Progenitor cell of endocrine pancreas (in vitro differentiated cells): ENCODE results near the gene ST3GAL2. TPM values are rescaled to one million over a fixed set of nuclear protein-coding genes. Genes with fewer than 3 reads are reported as not detected.
"Not testable (repeated sequence)": the region's sequence is repeated elsewhere in the genome, so short reads cannot be mapped to it uniquely, and the experiment has no call there.

Experiments
- DNase-seq: peaks from one replicate; pipeline ENCODE4 v3.0.0; 2021; ENCODE audit warnings: low spot score; ENCODE audit not compliant: unreplicated experiment
- H3K27ac Mint-ChIP-seq: 2 replicates; pipeline ENCODE4 v1.8.0; 2021; ENCODE audit warnings: mild to moderate bottlenecking, moderate library complexity, mixed read lengths
- H3K27me3 Mint-ChIP-seq: 2 replicates; pipeline ENCODE4 v1.8.0; 2021; ENCODE audit warnings: mixed read lengths
- H3K36me3 Mint-ChIP-seq: 2 replicates; pipeline ENCODE4 v1.8.0; 2022; ENCODE audit warnings: mixed read lengths; ENCODE audit not compliant: insufficient read depth
- H3K4me1 Mint-ChIP-seq: 2 replicates; pipeline ENCODE4 v1.8.0; 2021; ENCODE audit warnings: low read depth, mixed read lengths
- H3K4me3 Mint-ChIP-seq: 2 replicates; pipeline ENCODE4 v1.8.0; 2021; ENCODE audit warnings: low read depth, mild to moderate bottlenecking, moderate library complexity, mixed read lengths
- H3K9me3 Mint-ChIP-seq: 2 replicates; pipeline ENCODE4 v1.8.0; 2021; ENCODE audit warnings: low read depth, mixed read lengths
- total RNA-seq: library from RNA; stranded (reverse); gene quantifications from 2 replicates; pipeline ENCODE4 v1.2.1, GENCODE V29; 2021
- TF ChIP-seq, protein P1 (sequence below): fragments of 200-600 bp; sonication (generic); IDR thresholded peaks from one replicate; pipeline ENCODE4 v1.5.0; 2021; ENCODE audit warnings: antibody characterized with exemption, mild to moderate bottlenecking; ENCODE audit not compliant: unreplicated experiment

ST3GAL2 gene
- total RNA-seq, 1 donor from 2014 or later, result 37.8 TPM

DNA sequence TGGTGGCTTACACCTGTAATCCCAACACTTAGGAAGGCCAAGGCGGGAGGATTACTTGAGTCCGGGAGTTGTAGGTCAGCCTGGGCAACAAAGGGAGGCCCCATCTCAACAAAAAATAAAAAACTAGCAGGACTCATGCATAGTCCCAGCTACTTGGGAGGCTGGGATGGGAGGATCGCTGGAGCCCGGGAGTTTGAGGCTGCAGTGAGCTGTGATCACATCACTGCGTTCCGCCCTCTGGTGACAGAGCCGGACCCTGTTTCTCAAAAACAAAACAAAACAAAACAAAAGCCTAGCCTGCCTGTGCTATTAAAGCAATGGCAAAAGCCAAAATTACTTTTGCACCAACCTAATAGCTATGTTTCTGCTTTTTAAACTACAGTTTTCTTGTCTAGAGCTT, 17.0 kb upstream of the ST3GAL2 start:
- no peaks in the 10 kb centered on the region for H3K9me3 Mint-ChIP-seq
- H3K4me3 Mint-ChIP-seq, result peak overlapping the region; percentile 37
- DNase-seq, result no peak
- H3K36me3 Mint-ChIP-seq, result no peaks in the 10 kb centered on the region
- H3K4me1 Mint-ChIP-seq, result peaks cover 8% of the 10 kb centered on the region
- TF ChIP-seq, protein P1, sequence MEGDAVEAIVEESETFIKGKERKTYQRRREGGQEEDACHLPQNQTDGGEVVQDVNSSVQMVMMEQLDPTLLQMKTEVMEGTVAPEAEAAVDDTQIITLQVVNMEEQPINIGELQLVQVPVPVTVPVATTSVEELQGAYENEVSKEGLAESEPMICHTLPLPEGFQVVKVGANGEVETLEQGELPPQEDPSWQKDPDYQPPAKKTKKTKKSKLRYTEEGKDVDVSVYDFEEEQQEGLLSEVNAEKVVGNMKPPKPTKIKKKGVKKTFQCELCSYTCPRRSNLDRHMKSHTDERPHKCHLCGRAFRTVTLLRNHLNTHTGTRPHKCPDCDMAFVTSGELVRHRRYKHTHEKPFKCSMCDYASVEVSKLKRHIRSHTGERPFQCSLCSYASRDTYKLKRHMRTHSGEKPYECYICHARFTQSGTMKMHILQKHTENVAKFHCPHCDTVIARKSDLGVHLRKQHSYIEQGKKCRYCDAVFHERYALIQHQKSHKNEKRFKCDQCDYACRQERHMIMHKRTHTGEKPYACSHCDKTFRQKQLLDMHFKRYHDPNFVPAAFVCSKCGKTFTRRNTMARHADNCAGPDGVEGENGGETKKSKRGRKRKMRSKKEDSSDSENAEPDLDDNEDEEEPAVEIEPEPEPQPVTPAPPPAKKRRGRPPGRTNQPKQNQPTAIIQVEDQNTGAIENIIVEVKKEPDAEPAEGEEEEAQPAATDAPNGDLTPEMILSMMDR, result no peak
- H3K27ac Mint-ChIP-seq, result no peak overlapping the region
- H3K27me3 Mint-ChIP-seq, result no peaks in the 10 kb centered on the region

- Mint-ChIP-seq H3K4me3 (peak within 1 kb of the TSS; percentile 82), H3K9me3 (peaks cover 5% of the 10 kb centered on the region), H3K27ac (peak within 1 kb of the TSS; percentile 98), H3K36me3 (no peaks in the 10 kb centered on the region), H3K4me1 (peaks cover 8% of the 10 kb centered on the region), H3K27me3 (no peaks in the 10 kb centered on the region)
- peak; percentile 80 for DNase-seq
- TF ChIP-seq, protein P1, result peak; percentile 62
Observed at GRCh38 chr16:70454222-70455034, 15.5 kb upstream of the ST3GAL2 start, which contains the start of gene FCSK. TSS of gene FCSK (plus strand) at chr16:70454595. CDS start at chr16:70463191, 8,596 bp downstream.

DNA sequence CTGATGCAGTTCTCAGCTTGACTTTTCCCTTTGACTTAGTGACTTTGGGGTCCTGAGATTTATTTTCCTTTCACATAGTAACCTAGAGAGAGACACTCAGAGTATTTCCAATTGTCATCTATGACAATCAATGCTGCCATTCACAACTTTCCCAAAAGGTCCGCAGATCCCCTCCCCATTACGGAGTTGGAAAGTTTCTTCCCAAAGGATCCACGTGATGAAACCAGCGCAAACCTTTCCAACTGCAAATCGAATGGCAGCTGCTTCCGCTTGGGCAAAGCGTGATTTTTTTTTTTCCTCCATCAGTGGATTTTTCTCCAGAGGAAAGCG, 15.0 kb upstream of the ST3GAL2 start:
- peaks cover 8% of the 10 kb centered on the region for H3K4me1 Mint-ChIP-seq
- peak overlapping the region; percentile 82 for H3K4me3 Mint-ChIP-seq
- H3K27me3 Mint-ChIP-seq, result no peaks in the 10 kb centered on the region
- peak overlapping the region; percentile 98 for H3K27ac Mint-ChIP-seq
- DNase-seq, result no peak
- peaks cover 1% of the 10 kb centered on the region for H3K36me3 Mint-ChIP-seq
- H3K9me3 Mint-ChIP-seq, result peaks cover 5% of the 10 kb centered on the region
- TF ChIP-seq, protein P1, result no peak

DNA sequence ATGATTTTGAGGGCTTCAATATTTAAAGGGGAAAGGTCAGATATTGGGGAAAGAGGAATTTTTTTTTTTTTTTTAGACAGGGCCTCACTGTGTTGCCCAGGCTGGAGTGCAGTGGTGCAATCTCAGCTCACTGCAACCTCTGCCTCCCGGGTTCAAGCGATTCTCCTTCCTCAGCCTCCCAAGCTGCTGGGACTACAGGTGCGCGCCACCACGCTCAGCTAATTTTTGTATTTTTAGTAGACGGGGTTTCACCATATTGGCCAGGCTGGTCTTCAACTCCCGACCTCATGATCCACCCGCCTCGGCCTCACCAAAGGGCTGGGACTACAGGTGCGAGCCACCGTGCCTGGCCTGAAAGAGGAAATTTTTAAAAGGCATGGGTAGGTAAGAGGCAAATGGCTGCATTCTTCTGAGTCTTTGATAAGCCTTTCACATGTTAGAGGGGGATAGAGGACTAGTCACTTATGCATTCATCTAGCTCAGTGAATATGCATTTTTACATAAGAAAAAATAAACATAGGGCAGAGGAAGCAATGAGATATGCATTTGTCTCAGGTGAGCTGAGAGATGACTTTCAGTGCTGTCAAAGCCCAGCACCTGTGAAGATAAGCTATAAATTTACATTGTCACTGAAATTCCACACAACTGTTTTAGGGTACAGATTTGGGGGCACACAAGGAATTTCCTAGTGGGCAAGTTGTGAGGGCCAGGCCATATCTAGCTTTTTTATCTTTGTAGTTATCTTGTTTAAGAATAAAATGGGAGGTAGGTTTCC, 14.4 kb upstream of the ST3GAL2 start:
- H3K4me3 Mint-ChIP-seq, result peak overlapping the region; percentile 82
- peaks cover 5% of the 10 kb centered on the region for H3K9me3 Mint-ChIP-seq
- TF ChIP-seq, protein P1, result no peak
- peaks cover 8% of the 10 kb centered on the region for H3K4me1 Mint-ChIP-seq
- no peak for DNase-seq
- H3K36me3 Mint-ChIP-seq, result peaks cover 1% of the 10 kb centered on the region
- H3K27me3 Mint-ChIP-seq, result no peaks in the 10 kb centered on the region
- H3K27ac Mint-ChIP-seq, result peak overlapping the region; percentile 98

- not testable (repeated sequence) for DNase-seq, H3K27me3 Mint-ChIP-seq, H3K27ac Mint-ChIP-seq, H3K9me3 Mint-ChIP-seq, H3K4me1 Mint-ChIP-seq, H3K36me3 Mint-ChIP-seq, H3K4me3 Mint-ChIP-seq
Observed at GRCh38 chr16:70451004-70451340, 12.1 kb upstream of the ST3GAL2 start.

DNA sequence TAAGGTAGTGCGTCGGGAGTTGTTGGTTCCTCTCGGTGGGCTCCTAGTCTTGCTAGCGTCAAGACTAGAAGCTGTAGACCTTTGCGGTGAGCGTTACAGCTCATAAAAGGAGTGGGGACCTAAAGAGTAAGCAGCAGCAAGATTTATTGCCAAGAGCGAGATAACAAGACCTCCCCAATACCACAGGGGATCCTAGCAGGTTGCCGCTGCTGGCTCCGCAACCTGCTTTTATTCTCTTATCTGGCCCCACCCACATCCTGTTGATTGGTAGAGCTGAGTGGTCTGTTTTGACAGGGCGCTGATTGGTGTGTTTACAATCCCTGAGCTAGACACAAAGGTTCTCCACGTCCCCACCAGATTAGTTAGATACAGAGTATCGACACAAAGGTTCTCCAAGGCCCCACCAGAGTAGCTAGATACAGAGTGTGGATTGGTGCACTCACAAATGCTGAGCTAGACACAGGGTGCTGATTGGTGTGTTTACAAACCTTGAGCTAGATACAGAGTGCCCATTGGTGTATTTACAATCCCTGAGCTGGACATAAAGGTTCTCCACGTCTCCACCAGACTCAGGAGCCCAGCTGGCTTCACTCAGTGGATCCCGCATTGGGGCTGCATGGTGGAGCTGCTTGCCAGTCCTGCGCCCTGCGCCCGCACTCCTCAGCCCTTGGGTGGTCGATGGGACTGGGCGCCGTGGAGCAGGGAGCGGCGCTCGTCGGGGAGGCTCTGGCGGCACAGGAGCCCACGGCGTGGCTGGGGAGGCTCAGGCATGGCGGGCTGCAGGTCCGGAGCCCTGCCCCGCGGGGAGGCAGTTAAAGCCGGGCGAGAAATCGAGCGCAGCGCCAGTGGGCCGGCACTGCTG, 11.5 kb upstream of the ST3GAL2 start:
- not testable (repeated sequence) for H3K9me3 Mint-ChIP-seq, DNase-seq, H3K36me3 Mint-ChIP-seq, H3K27me3 Mint-ChIP-seq, H3K4me3 Mint-ChIP-seq, H3K4me1 Mint-ChIP-seq
- peak overlapping the region; percentile 86 for H3K27ac Mint-ChIP-seq
